NT2/D1 (cell line): ENCODE data around the gene RIPOR3.

ENCODE experiments used
- SUZ12 ChIP-seq: IDR thresholded peaks from 2 replicates; pipeline ENCODE4 v1.6.1; 2011; ENCODE audit not compliant: insufficient read length, insufficient read depth; ENCODE audit errors: extremely low read depth
- YY1 ChIP-seq: IDR thresholded peaks from 2 replicates; pipeline ENCODE4 v1.6.1; 2011; ENCODE audit not compliant: insufficient read length, insufficient read depth
- ZNF274 ChIP-seq: IDR thresholded peaks from 2 replicates; pipeline ENCODE4 v1.6.1; 2011; ENCODE audit warnings: mild to moderate bottlenecking, low read depth, low read length

- TF ChIP-seq ZNF274 = no peak
- TF ChIP-seq SUZ12 = no peak
- no peak for TF ChIP-seq YY1
These were observed 153.7 kb downstream of the RIPOR3 start for GRCh38 chr20:50537546-50538201.
